NCI-H1436 treated with DMSO at 0.1 percent for 48 hours (cell line): Measurements from ENCODE around the gene PHF2.

ENCODE experiments used
- DNase-seq: peaks from one replicate; lab custom pipeline; 2025; lab: John Stamatoyannopoulos, UW

Gene PHF2

DNA sequence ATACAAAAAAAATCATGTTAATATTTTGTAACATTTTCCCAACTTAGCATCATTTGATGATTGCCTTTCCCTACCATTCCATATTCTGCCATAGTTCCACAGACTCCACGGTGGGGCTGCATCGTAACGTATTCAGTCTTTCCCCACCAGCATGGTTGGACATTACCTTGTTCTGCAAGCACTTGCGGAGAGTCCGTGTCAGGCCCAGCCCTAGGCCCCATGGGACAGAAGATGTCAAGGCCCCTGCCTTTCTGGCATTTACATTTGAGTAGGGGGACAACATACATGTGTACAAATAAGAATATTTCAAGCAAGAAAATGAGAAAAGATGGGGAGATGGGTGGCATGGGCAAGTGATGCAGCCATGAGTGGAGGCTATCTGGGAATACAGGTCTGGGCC lies 8.2 kb upstream of the PHF2 start:
- no peak for DNase-seq

DNA sequence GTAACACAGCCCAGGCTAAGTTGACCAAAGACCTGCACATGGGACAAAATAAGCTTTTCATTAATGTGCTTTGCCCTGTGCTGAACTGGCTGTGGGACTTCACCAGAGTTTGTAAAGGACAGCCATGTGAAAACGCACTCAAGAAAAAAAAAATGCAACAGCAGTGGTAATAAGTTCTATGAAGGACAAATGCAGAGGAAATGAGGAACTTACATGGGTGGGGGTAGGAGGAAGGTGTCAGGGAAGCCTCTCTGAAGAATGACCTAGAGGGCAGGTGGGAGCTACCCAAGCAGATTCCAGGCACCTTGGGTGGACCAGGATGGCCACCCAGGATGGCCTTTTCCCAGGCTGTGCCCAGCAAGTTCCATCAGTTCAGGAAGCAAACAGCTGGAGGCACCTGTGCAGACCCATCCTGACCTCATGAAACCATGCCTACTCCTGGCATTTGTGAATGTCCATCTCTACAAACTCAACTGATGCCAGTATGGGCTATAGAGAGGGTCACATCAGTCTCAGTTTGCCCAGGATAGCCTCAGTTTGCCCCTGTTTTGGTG lies 6.7 kb upstream of the PHF2 start:
- no peak for DNase-seq

DNA sequence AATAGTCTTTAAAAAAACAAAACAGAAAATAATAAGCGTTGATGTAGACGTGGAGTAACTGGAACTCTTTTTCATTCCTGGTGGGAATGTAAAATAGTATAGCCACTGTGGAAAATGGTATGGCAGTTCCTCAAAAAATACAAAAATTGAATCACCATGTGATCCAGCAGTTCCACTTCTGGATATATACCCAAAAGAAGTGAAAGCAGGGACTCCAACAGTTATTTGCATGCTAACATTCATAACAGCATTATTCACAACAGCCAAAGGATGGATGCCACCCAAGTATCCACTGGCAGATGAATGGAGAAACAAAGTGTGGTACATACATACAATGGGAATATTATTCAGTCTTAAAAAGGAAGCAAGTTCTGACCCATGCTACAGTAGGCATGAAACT lies 4.2 kb upstream of the PHF2 start:
- no peak for DNase-seq

DNA sequence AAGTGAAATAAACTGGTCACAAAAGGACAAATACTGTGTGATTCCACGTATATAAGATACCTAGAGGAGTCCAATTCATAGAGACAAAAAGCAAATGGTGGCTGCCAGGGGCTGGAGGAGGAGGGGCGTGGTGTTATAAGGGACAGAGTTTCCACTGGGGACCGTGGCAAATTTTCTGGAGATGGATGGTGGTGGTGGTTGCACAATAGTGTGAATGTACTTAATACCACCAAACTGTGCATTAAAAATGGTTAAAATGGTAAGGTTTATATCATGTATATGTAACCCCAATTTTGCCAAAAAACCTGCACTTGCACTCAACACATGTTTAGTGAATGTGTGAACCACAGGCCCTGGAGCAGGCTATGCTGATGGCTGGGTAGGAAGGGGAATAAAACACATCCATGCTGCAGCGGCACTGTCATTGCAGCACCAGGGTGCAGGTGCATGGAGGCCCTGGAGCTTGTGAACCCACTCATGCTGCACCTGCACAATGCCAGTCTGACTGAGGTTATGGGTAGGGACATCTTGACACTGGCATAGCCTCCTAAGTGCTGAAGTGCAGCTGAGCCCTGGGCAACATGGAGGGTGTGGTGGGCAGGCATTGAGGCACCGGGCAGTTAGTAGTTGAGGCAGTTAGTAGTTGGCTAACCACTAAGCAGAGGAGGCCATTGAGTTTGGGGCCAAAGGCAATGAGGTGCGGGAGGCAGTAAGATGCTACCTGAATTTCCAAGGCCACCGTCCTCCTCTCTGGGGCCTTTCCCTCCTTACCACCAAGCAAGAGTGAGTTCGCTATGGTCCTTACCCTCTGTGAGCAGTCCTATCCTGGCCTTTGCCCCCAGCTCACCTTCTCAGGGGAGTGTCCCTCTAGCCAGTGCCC lies 3.5 kb upstream of the PHF2 start:
- no peak for DNase-seq

DNA sequence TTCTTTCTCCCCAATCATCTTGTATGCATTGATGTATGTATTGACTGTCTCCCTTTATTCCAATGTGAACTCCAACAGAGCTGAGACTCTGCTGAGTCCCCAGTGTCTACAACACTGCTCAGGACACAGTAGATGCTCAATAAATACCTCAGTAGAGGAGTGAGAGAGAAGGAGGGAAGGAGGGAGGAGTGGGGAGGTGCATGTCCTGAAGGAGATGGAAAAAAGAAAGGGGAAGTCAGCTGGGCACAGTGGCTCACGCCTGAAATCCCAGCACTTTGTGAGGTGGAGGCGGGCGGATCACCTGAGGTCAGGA lies 2.9 kb upstream of the PHF2 start:
- no peak for DNase-seq

DNA sequence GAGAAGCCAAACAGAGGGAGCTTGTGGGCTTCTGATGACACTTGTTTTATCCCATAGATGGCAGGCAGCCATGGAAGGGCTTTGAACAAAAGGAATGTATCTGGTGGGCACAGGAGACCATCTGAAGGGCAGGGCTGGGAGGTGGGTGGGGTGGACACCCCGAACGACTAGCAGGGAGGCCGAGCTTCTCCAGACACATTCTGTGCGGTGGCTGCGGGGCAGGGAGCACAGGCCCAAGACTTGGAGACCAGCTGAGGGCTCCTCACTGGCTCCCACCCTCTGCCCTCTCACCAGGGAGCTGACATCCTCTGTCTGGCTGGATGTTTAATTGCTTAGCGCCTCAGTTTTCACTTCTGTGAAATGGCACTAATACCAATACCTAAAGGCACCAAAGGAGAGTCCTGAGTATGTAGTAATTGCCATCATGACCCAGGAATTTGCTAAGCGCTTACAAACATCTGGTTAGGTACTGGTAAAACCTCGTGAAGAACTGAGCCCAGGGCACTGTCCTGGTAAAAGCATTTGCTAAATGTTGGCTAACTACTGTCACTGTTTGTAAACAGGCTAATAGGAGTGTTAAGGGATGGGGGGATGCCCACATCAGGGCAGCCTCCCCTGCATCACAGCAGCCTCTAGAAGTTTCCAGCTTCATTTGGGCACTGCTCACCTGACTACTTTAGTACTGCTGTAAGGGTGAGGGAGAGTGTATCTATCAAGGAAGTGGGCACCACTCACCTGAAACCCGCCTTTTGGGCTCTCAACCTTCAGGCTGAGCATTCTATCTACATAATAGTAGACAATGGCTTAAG lies 2.1 kb upstream of the PHF2 start:
- no peak for DNase-seq

DNA sequence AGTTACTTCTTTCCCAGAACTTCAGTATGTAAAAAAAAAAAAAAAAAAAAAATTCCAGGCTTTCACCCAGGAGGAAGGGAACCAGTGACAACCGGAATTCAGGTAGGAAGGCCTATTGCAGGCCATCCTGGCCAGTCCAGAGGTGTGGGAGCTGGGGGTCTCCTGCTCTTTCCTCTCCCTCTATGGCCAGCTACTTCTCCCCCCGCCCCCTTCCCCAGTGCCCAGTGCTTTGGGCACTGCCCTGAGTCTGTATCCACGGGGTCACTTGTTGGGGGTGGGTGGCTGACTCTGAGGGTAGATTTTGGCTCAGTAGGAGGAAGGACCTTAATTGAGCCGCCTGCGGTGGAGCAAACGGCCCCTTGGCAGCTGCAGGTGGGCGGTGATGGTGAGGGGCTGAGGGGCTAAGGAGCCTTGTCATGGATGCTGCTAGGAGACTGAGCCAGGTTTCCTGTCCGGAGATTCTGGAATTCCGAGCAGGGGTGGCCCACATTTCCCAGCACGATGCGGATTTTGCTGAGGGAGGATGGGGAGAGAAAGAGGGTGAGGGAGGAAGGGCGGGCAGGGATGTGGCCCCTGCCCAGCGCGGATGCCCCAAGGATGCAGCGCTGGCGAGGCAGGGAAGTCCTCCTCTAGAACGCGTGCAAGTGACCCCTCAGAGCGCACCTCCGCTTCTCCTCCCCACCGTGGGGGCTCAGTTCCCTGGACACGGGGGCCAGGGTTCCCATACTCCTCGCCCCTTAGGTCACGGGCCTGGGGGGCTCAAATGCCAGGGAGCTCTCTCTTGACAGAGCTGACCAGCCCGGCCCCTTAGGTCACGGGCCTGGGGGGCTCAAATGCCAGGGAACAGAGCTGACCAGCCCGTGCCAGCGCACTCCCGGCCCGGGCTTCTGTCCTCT lies 1.2 kb upstream of the PHF2 start:
- DNase-seq = no peak

DNA sequence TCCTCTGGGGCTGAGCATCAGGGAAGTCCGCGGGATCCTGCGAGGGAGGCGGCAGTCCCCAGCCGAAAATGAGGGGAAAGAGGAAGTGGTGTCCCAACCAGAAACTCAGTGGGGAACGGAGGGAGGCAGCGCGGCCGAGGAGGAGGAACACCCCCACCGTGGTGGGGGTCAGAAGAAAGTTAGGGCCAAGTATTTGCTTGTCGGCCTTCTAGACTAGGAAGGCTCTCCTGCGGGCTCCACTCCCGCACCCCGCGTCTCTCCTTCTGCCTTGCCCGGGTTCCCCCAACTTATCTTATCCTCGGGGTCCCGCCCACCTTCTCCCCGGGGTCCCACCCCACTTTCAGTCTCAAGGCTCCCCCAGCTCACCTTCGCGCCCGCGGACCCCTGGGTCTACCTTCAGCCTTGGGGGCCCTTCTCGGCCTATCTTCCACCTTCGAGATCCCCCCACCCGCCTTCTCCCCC lies 557 bp upstream of the PHF2 start:
- no peak for DNase-seq

DNA sequence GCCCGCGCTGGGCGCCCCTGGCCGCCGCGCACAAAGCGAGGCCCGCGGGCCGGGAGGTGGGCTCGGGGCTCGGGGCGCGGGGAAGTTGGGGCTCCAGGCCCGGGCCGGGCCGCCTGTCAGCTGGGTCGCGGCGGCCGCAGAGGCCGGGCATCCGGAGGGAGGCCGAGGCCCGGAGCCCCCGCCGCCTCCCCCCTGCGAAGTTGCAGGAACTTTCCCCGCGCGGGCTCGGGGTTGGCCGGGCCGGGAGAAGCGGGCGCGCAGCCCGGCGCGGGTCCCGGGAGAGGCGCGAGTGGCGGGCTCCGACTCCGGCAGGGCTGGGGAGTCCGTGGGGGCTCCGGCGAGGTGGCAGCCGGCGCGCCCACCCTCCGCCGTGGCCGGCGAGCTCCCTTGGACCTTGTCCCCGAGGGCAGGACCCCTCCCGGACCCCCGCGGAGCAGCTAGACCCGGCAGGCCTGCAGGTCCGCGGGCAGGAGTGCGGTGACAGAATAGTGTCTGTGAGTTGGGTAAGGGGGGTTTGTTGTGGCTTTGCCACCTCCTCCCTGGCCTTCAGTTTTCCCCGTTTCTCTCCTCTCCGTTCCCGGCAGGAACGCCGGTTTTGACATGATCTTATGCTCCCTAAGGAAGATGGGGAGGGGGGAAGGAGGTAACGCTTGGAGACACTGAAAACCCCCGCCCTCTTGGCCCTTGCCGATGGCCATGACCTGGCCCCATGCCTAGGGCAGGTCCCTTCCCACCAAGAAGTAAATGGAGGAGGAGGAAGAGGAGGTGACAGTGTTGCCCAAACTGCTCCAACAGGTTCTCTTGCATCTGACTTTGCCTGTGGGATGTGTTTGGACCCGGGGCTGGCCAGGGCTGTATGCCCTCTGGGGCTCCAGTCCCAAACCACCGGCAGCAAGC lies 942 bp downstream of the PHF2 start:
- no peak for DNase-seq

DNA sequence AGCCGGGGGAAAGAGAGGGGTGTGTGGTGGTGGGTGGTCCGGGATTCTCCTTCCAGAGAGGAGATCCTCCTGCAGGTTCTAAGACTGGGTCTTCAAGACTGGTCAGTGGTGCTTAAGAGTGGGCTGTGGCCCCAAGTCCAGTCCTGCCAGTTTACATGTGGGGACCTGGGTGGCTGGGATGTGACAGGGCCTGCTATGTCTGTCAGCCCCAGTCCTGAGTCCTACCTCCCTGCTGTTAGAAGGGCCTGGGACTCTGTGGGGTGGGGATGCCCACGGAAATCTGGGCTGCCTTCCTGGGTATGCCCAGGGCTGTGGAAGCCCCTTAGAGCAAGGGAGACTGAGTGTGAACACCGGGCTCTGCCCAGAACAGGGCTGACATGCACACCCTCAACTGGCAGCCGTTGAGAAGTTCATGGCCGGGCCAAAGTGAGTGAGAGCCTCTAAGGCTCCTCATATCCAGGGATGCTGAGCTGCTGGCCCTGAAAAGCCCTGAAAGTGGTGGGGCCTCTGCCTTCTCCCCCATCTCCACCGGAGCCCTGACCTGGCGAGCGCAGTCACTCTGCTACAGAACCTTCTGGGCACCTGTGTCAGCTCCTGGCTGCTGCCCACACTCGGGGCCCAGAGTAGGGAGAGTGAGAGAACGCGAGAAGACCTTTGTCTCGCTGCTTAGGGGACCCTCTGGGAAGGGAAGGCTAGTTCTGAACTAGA lies 1.7 kb downstream of the PHF2 start:
- DNase-seq = no peak

DNA sequence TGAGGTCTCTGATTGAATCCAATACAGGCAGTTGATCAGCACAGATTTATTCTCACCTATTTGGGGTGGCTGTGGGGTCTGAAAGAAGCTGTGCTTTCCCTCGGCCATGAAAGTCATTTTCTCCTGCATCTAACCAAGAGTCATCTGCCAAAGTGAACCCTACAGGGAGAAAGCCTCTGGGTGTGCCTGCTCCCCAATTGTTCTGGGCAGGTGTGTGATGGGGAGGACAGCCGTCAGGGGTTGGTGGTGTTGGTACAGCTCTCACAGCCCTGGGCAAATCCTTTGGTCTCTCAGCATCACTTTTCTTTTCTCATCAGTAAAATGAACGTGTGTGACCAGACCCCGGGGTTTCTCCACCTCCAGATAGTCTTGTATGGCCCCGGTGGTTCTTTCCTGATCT lies 2.5 kb downstream of the PHF2 start:
- no peak for DNase-seq

DNA sequence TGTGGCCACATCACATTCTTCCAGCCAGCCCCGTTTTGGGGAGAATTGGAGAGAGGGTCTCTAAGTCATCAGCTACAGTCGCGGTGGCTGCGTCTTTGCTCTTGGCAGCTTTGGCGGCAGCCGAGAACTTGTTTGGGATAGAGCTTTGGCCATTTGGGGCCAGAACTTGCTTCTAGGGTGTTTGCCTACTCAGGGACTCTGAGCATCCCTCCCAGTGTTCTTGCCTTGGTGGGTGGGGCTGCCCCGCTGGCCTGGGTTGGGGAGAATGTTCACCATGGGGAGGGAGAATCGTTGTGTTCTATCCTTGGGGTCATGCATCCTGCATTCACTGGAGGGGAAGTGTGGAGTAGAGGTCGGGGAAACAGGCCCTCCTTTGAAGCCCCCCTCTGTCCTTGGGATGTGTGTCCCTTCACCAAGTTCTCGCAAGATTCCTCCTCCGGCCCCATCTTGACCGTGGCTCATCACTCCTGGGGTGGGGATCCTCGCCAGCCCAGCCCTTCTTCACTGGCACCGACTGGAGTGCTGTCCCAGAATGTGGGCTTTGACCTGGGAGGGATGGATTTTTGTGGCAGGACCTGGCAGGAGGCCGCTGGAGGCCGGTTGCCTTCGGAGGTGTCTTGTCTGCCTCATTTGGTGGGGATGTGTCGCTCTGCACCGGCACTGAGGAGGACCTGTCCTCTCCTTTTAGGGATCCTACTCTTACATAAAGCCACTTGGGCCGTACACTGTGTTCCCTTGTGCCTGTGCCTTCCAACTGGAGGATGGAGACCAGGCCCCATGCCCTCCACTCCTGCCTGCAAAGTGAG lies 3.5 kb downstream of the PHF2 start:
- DNase-seq = no peak

DNA sequence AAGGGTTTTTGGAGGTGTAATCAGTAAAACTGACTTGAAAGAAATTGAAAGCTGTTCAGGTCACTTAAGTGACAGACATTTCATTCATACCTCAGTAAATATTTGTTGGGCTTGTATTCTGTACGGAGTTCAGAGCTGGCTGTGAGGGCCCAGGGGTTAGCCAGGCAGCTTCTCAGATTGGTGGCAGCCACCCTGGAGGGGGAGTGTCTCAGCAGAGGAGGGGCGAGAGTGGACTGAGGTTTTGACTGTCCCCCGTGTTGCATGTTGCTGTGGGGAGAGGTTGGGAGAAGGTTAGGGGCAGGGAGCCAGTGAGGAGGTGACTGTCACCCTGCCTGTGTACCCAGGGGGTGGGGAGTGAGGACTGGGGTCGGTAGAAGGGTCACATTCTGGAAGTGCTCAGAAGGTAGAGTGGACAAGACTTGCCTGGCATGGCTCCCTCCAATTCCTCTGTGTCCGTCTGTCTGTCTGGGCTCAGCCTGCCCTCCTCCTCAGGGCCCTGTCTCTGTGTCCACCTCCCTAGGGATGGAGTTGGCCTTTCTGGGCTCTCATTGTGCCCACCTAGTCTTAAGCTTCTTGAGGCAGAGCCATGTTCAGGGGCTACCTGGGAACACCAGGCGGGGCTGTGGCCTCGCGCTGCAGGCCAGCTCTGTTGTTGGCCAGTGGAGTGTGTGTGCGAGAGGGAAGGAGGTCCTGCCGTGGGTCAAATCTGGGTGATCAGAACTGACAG lies 4.4 kb downstream of the PHF2 start:
- no peak for DNase-seq

DNA sequence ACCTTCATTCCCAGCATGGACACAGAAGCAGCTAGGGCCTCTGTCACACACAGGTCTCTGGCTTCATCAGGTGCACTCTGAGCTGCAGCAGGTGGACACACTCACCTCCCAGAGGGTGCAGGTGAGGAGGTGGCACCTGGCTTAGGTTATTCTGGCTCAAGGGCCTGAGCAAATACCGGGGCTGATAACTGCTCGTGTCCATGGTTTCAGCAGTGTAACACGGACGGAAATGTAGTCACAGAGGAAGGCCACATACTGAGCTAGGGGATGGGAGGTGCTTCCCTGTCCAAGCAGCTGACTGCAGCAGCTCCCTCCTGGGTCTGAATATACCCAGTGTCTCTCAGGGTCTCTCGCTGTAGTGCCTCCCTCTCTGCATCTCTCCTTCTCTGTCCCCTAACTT lies 5.7 kb downstream of the PHF2 start:
- DNase-seq = no peak

DNA sequence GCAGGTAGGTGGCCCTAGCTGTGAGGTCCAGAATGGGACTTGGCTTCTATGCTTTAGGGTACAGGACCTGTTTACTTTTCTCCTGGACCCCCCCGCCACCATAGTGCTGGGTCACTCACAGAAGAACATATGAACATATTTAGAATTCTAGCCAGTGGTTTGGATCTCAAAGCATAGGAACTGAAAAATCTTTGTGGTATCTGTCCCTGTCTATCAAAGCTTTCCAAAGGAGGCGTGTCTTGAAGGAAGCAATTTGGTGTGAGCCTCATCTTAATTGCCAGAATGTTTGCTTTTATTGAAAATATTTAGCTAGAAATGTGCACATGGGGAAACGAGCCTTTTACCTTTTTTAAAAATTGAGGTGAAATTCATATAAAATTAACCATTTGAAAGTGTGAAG lies 6.2 kb downstream of the PHF2 start:
- DNase-seq = no peak

DNA sequence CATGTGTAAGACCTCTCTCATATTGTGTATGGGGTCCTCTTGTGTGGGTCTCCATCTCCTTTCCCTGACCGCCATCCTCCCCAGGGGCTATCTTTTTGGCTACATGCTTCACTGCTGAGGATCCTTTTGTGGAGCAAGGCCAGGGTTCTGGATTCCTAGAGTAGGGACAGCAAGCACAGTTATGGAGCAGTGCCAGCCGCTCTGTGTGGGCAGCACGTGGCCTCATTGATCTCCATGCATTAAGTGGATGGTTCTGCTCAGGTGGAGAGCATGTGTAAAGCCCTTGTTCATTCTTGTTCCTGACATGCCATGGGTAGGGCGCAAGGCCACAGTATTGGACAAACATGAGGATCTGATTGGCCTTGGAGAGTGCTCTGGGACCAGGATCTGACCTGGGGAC lies 8.9 kb downstream of the PHF2 start:
- DNase-seq = no peak

DNA sequence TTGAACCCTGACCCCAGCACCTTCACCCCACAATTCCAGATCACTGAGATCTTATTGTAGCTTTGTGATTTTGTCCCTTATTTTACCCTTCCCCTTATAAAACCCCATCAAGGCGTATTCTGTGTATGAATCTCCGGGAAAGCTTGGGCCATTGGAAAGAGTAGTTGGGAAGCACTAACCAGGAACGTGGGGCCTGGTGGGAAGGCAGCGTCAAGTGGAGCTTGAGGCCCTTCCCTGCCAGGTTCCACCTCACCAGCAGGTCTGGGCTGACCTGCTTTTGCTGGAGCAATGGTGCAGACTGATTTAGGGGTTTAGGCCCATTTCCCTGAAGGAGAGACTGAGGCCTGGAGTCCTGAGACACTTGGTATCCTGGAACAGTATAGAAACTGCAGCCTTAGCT lies 9.3 kb downstream of the PHF2 start:
- DNase-seq = no peak

DNA sequence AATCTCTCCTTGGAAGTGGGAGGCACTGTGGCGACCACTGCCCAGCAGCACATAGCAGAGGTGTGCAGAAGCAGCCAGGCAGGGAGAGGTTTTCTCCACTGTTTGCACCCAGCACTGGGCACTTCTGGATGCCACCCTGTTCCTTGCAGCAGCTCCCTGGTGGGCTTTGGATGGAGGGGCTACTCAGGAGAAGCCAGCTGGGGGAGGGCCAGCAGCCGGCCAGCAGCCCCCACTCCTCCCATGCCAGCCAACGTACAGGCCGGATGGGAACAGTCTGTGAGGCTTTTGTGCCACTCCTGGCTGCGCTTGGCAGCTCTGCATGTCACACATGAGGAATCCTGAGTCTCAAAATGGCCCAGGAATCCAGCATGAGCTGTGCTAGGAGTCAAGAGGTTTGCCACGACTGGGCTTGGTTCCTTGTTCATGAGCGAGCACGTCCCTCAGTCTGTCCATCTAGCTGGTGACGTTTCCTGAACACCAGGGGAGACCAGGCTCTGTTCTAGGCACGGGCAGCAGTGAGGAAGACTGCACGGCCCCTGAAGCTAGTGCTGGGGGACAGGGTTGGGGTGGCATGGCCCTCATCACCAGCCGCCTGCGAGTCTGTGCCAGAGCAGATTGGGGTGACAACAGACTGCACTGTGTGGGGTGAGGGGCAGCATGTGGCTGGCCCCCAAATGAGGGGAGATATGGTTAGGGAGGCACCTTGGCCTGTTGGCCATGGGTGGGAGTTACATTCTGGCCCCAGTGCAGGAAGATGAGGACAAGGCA lies 10.1 kb downstream of the PHF2 start:
- no peak for DNase-seq
